Effector CD8-positive, alpha-beta T cell (primary cell): ENCODE measurements around the gene FOLR1.
"Not testable (repeated sequence)": the region's sequence is repeated elsewhere in the genome, so short reads cannot be mapped to it uniquely, and the experiment has no call there.

Source experiments
- DNase-seq: peaks from one replicate; lab custom pipeline; 2025; lab: John Stamatoyannopoulos, UW
- total RNA-seq, 4 experiments: gene quantifications; one replicate each; lab custom pipeline; 2026; lab: John Stamatoyannopoulos, UW

Gene FOLR1
- 0 reads per million in 4 experiments for total RNA-seq

GRCh38 chr11:72191961-72192381 lies at the start of gene FOLR1:
FOLR1 (plus strand) TSS chr11:72192140; CDS start chr11:72192174, 34 bp downstream.
- no peak for DNase-seq

- not testable (repeated sequence) for DNase-seq
Measured at GRCh38 chr11:72142543-72142942, 49.4 kb upstream of the FOLR1 start.

- no peak for DNase-seq
Measured at GRCh38 chr11:72144807-72145565, 47.0 kb upstream of the FOLR1 start.

DNA sequence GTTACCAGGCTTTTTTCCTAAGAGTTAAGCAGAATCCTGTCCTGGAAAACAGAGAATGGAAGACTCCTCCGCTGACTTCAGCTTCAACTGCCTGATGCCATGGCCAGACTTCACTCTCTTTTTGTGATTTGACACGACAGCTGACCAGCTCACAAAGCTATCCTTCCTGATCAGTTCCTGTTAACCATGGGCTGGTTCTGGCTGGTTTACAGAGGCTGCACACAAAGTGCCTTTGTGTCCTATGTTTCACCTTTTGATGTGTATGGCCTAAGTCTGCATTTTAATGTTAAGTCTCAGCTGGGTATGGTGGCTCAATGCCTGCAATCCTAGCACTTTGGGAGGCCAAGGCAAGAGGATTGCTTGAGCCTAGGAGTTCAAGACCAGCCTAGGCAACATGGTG lies 45.3 kb upstream of the FOLR1 start:
- DNase-seq, result no peak

DNA sequence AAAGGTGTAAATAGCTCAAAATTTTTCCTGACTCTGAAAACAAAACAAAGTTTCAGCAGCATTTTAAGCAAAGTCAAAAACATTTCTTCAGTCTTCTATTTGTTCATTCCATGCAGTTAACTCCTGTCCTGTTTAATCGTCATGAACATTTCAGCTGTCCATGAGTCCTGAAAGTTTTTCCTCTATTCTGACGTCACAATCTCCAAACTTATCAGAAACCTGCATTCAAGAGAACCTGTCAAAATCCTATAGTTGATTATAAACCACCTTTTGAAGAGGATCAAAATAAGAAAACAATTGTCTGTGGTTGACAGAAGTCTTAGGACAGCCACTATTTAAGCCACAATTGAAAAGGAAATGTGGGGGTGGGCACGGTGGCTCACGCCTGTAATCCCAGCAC lies 41.1 kb upstream of the FOLR1 start:
- no peak for DNase-seq

GRCh38 chr11:72153874-72154273 lies 38.1 kb upstream of the FOLR1 start:
- DNase-seq, result not testable (repeated sequence)

DNA sequence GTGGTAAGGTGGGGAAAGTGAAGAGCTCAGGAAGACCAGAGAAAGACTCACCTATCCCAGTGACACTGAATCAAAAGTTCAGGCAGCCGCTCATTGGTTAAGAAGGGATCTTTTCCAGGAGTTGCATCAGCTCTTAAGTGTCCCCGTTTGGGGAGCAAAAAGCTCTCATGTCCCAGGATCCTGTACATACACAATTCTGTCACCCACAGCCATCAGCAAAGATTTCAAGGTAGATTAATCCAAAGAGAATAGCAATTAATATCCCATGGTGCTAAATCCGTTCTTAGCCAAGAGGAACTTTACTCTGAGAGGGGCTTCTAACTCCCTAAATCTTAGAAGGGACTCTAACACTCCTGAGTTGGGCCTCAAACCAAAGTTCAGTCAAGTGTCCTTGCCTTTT lies 37.1 kb upstream of the FOLR1 start:
- DNase-seq, result no peak

DNA sequence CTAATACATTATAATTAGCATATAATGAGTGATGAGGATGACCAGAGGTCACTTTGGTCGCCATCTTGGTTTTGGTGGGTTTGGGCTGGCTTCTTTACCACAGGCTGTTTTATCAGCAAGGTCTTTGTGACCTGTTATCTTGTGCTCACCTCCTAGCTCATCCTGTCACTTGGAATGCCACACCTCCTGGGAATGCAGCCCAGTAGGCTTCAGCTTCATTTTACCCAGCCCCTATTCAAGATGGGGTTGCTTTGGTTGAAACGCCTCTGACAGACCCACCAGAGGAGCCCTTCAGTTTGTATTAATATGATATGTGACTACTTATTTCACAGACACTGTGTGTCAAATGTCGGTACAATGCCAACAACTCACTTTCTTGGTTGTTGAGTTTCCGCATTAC lies 36.2 kb upstream of the FOLR1 start:
- DNase-seq, result no peak

GRCh38 chr11:72157131-72157530 lies 34.8 kb upstream of the FOLR1 start:
- DNase-seq, result no peak

- DNase-seq, result no peak
Measured at GRCh38 chr11:72160319-72160718, 31.6 kb upstream of the FOLR1 start.

DNA sequence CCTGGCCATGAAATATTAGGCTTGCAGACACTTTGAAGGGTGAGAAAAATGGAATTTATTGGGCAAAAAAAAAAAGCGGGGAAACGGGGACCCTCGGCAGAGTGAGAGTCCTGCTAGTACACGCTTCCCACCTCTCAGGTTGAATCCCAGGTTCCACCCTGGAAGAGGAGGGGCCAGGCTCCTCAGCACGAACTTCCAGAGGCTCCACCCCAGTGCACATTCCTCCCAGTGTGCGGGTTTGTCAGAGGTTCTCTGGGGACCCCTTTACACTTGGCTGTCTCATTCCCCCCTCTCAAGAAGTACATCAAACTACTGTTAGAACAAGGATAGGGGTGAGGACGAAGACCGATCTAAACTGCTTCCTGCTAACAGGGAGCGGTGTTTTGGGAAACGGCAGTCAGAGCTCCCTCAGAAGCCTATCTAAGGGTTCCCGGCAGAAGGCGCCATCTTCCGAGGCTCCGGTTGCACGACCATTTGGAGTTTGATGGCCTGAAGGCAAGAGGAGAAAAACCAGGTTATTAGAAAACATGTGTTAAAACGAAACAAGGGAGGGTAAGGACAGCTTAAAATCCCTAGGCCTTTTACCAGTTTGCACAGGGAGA lies 28.9 kb upstream of the FOLR1 start:
- no peak for DNase-seq

- not testable (repeated sequence) for DNase-seq
Measured at GRCh38 chr11:72164187-72164586, 27.8 kb upstream of the FOLR1 start.

GRCh38 chr11:72169046-72169555 lies 22.8 kb upstream of the FOLR1 start:
- not testable (repeated sequence) for DNase-seq

DNA sequence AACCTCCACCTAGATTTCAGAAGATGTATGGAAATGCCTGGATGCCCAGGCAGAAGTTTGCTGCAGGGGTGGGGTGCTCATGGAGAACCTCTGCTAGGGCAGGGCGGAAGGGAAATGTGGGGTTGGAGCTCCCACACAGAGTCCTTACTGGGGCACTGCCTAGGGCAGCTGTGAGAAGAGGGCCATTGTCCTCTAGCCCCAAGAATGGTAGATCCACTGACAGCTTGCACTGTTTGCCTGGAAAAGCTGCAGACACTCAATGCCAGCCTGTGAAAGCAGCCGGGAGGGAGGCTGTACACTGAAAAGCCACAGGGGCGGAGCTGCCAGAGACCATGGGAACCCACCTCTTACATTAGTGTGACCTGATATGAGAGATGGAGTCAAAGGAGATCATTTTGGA lies 22.2 kb upstream of the FOLR1 start:
- not testable (repeated sequence) for DNase-seq

- not testable (repeated sequence) for DNase-seq
Measured at GRCh38 chr11:72172043-72172442, 19.9 kb upstream of the FOLR1 start.

- DNase-seq, result no peak
Measured at GRCh38 chr11:72173291-72173690, 18.6 kb upstream of the FOLR1 start.

- DNase-seq, result no peak
Measured at GRCh38 chr11:72174302-72175070, 17.5 kb upstream of the FOLR1 start.

DNA sequence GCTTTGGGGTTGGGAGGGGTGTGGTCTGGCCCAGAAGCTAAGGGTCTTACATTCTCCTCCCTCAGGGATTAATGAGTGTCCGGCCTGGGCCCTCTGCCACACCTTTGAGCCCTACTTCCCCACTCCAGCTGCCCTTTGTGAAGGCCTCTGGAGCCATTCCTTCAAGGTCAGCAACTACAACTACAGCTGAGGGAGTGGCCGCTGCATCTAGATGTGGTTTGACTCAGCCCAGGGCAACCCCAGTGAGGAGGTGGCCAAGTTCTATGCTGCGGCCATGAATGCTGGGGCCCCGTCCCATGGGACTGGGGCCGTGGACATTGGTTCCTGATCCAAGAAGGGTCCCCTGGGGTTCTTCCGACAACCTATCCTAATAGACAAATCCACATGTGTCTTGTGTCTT lies 14.3 kb upstream of the FOLR1 start:
- DNase-seq, result no peak

- DNase-seq, result no peak
Measured at GRCh38 chr11:72179049-72179803, 12.7 kb upstream of the FOLR1 start.

- no peak for DNase-seq
Measured at GRCh38 chr11:72179804-72180396, 12.0 kb upstream of the FOLR1 start.

DNA sequence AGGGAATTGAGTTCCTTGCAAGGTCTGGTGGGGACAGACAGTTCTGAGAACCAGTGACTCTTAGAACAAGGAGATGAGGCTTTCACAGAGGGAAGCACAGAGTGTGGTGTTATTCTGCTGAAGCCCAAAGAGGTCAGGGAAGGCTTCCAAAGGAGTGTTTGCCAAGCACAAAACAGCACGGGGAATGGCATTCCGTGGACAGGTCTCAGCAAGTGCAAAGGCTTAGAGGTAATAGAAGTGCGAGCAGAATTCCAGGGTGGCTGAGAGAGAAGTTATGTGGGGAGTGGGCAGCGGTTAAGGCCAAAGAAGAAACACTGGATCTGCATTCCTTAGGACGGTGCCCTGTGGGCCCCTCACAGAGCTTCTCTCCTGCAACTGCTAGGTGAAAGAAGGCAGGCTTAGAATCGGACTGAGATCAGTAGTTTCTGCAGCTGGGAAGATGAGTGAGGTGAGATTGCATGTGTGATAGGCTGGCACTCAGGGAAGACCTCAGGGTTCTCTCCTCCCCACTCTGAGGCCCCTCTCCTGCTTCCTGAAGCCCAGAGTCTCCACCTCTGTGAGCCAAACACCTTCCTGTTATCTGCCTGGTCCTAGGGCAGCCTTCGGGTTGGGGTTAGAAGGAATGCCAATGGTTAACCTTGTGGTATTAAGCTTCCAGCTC lies 10.9 kb upstream of the FOLR1 start:
- DNase-seq, result not testable (repeated sequence)
